Gastroesophageal sphincter (tissue), 4 donors: ENCODE data around the gene CCDC197. TPM values are rescaled to one million over a fixed set of nuclear protein-coding genes. Genes with fewer than 3 reads are reported as not detected.

Experiments
- ATAC-seq: fragments of 150-250 bp; one replicate; pipeline ENCODE4 v1.9.1; 2016; ENCODE audit warnings: mild to moderate bottlenecking, moderate library complexity
- H3K27ac ChIP-seq, 4 donors: fragments of 200-600 bp; sonication (generic) in 3 of 4; 1 replicate in 3 of 4; 2 replicates in 1 of 4; pipeline ENCODE4 v1.5.1; 2016 to 2019
- H3K27me3 ChIP-seq: fragments of 200-600 bp; sonication (generic); one replicate; pipeline ENCODE4 v1.5.1; 2019
- H3K36me3 ChIP-seq, 2 donors: fragments of 200-600 bp; sonication (generic); one replicate each; pipeline ENCODE4 v1.5.1; 2019; ENCODE audit warnings: control low read depth in 1 of 2
- H3K4me1 ChIP-seq, 3 donors: fragments of 200-600 bp; sonication (generic); 1 replicate in 2 of 3; 2 replicates in 1 of 3; pipeline ENCODE4 v1.5.1; 2016 to 2019; ENCODE audit warnings: control low read depth in 2 of 3
- H3K4me3 ChIP-seq, 2 donors: fragments of 200-600 bp; sonication (generic); one replicate each; pipeline ENCODE4 v1.5.1; 2019; ENCODE audit warnings: mild to moderate bottlenecking in 1 of 2, moderate library complexity in 1 of 2
- H3K9me3 ChIP-seq, 3 donors: fragments of 200-600 bp; sonication (generic); one replicate each; pipeline ENCODE4 v1.5.1; 2017 to 2019; ENCODE audit warnings: control low read depth in 2 of 3
- EP300 ChIP-seq: sonication (generic); formaldehyde crosslinking; IDR thresholded peaks from one replicate; pipeline ENCODE4 v1.6.1; 2017; ENCODE audit warnings: antibody characterized with exemption, mild to moderate bottlenecking
- POLR2A ChIP-seq, 2 donors: fragments of 450-650 bp; IDR thresholded peaks; one replicate each; pipeline ENCODE4 v1.6.1; 2017; ENCODE audit warnings: antibody characterized with exemption in 2 of 2, mild to moderate bottlenecking in 2 of 2, moderate library complexity in 1 of 2
- POLR2AphosphoS5 ChIP-seq: sonication (generic); formaldehyde crosslinking; IDR thresholded peaks from one replicate; pipeline ENCODE4 v1.6.1; 2017; ENCODE audit warnings: antibody characterized with exemption
- WGBS, 2 donors: methylation state at CpG; one replicate each; pipeline ENCODE4 v1.1.5; 2018; ENCODE audit warnings: low coverage in 1 of 2; 5-methylcytosine and 5-hydroxymethylcytosine counted together
- total RNA-seq, 4 donors: library from RNA; depleted of rRNA; stranded (reverse); fragments of >200 nt; gene quantifications; one replicate each; pipeline ENCODE4 v1.1.0, GENCODE V29; 2016
- TF ChIP-seq, protein P1 (sequence below), 4 experiments: fragments of 200-600 bp in 2 of 4; fragments of 450-650 bp in 2 of 4; sonication (generic) in 1 of 4; IDR thresholded peaks; one replicate each; pipeline ENCODE4 v1.5.1; 2017 to 2019; ENCODE audit warnings: antibody characterized with exemption in 4 of 4, mild to moderate bottlenecking in 2 of 4, moderate library complexity in 2 of 4

Gene CCDC197
- total RNA-seq, 4 donors from 2014 or later, result not detected

DNA sequence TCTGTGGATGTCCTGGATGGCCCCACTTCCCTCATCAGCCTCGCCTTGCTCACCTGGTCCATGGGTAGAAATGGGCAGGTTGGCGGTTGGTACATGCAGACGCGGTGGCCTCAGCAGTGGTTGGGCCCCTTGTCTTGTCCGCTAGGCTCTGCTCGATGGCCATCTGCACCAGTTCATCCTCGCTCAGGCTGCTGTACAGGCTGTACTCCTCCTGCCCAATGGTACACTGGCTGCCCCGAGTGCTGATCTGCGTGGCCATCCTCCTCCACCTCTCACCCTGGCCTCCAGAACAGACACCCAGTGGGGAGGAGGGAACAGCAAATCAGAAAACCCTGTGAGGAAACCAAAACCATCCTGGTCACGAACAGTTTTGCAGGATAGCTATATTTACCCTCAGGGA, 32.8 kb upstream of the CCDC197 start:
- Histone ChIP-seq H3K9me3 (no peaks in the 10 kb centered on the region), H3K36me3 (no peaks in the 10 kb centered on the region), H3K4me1 (peaks cover 7 to 89% (median 11%) of the 10 kb centered on the region in 3 donors), H3K27ac (peak overlapping the region; percentile 39 to 96 (median 88)), H3K27me3 (no peaks in the 10 kb centered on the region), H3K4me3 (no peak overlapping the region)
- no peak for ATAC-seq
- no peak for TF ChIP-seq EP300
- no peak for TF ChIP-seq POLR2A (IDR thresholded peaks at IDR 0.05)
- TF ChIP-seq POLR2AphosphoS5, result no peak
- TF ChIP-seq, protein P1, sequence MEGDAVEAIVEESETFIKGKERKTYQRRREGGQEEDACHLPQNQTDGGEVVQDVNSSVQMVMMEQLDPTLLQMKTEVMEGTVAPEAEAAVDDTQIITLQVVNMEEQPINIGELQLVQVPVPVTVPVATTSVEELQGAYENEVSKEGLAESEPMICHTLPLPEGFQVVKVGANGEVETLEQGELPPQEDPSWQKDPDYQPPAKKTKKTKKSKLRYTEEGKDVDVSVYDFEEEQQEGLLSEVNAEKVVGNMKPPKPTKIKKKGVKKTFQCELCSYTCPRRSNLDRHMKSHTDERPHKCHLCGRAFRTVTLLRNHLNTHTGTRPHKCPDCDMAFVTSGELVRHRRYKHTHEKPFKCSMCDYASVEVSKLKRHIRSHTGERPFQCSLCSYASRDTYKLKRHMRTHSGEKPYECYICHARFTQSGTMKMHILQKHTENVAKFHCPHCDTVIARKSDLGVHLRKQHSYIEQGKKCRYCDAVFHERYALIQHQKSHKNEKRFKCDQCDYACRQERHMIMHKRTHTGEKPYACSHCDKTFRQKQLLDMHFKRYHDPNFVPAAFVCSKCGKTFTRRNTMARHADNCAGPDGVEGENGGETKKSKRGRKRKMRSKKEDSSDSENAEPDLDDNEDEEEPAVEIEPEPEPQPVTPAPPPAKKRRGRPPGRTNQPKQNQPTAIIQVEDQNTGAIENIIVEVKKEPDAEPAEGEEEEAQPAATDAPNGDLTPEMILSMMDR (IDR thresholded peaks at IDR 0.05), result no peak
- WGBS, 2 donors, result 76 to 82% methylated on average over 7 of the region's 10 CpGs

DNA sequence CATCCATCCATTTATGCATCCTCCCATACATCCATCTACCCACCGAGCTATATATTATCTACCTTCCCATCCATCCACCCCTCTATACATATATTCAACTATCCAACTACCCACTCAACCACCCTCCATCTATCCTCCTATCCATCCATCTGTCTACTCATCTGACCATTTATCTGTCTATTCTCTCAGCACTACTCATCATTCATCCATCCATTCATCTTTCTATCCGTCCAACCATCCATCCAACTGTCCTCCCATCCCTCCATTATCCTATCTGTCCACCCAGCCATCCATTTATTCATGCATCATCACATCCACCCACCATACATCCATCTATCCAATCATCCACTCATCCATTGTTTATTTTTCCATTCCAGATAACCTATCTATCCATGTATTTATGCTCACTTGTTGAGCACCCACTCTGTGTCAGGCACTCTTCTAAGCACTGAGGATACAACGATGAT, 32.2 kb upstream of the CCDC197 start:
- H3K4me3 ChIP-seq, result no peak overlapping the region
- no peaks in the 10 kb centered on the region for H3K27me3 ChIP-seq
- H3K9me3 ChIP-seq, result no peaks in the 10 kb centered on the region
- TF ChIP-seq EP300, result no peak
- peak overlapping the region; percentile 47 to 96 (median 88) for H3K27ac ChIP-seq
- no peaks in the 10 kb centered on the region for H3K36me3 ChIP-seq
- 83 to 88% methylated on average over 3 of the region's 3 CpGs for WGBS, 2 donors
- ATAC-seq, result no peak
- peaks cover 11 to 89% (median 11%) of the 10 kb centered on the region in 3 donors for H3K4me1 ChIP-seq

DNA sequence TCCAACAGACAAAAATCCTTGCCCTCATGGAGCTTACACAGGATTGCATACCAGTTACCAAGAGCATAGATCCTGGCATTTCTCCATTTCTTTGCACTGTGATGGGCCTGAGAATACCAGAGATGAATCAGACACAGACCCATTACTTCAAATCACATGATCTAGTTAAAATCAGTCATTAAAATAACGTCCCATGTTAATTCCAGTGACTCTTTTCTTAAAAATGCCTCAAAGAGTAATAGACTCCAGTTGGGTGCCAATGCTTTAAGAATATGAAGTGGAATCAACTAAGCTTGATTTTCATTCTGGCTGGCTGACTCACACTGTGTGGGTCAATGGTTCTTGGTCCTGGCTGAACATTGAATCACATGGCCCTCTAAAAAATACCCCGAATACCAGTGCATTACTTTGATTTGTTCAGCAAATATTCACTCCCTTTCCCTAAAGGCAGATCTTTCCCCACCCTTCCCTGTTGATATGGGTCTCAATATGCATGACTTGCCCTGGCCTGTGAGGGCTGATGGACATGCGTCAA, 31.7 kb upstream of the CCDC197 start:
- WGBS, 2 donors, result 47 to 52% methylated on average over 3 of the region's 3 CpGs
- Histone ChIP-seq H3K4me1 (peaks cover 11 to 89% (median 12%) of the 10 kb centered on the region in 3 donors), H3K4me3 (no peak overlapping the region), H3K9me3 (no peaks in the 10 kb centered on the region), H3K36me3 (no peaks in the 10 kb centered on the region), H3K27ac (peak overlapping the region; percentile 66 to 96 (median 88)), H3K27me3 (no peaks in the 10 kb centered on the region)
- TF ChIP-seq POLR2AphosphoS5, result peak; percentile 77
- TF ChIP-seq, protein P1 (IDR thresholded peaks at IDR 0.05), result no peak
- TF ChIP-seq POLR2A (IDR thresholded peaks at IDR 0.05), result no peak
- peak; percentile 81 for ATAC-seq

DNA sequence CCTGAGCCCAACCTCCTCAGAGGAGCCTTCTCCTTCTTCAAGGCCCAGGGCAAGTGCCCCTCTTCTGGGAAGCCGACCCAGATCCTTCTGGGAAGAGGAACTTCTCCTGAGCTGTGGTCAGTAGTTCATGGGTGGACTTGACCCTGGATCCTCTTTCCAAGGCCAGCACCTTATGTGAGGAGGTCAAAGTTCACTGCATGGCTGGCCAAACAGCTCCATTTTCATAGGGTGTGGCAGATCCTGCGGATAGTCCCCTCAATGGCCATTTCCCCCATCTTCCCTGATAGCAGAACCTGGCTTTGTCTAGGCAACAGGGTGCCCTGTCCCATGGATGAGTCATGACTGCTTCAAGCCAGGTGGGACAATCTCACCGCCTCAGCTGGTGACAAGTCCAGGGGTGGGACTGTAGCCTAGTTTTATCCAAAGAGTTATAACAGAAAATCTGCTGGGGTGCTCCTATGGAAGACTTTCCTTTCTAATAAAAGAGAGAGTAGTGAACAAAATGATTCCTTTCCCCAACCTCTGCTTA, 31.1 kb upstream of the CCDC197 start:
- WGBS, 2 donors, result 90% methylated on average over 2 of the region's 3 CpGs; no CpG with 5 or more reads in 1 of the 2 donors
- H3K27me3 ChIP-seq, result no peaks in the 10 kb centered on the region
- peak overlapping the region; percentile 66 to 96 (median 88) for H3K27ac ChIP-seq
- no peak for ATAC-seq
- H3K9me3 ChIP-seq, result no peaks in the 10 kb centered on the region
- H3K36me3 ChIP-seq, result no peaks in the 10 kb centered on the region
- peaks cover 11 to 90% (median 12%) of the 10 kb centered on the region in 3 donors for H3K4me1 ChIP-seq
- TF ChIP-seq POLR2A (IDR thresholded peaks at IDR 0.05) (no peak), POLR2AphosphoS5 (no peak), EP300 (no peak)
- TF ChIP-seq, protein P1 (IDR thresholded peaks at IDR 0.05), result no peak
- H3K4me3 ChIP-seq, result no peak overlapping the region

DNA sequence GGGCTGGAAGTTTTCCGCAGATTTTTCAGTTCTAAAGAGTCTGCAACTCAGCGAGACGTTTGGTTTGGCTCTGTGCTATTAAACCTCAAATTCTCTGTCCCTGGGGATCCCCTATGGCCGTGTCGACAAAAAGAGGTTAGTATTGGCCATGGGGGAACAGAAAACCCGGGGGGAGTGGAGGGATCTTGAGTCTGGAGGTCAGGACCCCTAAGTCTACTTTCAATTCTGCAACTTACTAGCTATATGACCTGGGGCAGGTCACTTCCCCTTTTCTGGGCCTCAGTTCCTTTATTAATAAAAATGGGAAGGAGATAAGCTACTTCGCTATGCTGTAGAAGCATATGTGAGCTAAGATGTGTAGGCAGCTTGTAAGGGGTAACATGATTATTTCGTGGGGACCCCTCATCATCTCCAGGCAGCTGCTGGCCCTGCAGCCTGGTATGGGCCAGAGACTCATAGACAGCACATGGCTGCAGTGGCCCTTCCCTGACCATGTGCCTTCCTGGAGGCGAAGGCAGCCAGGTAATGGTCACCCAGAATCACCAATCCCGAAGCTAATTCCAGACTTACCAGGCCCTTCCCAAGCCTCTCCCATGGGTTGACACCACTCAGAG, 29.4 kb upstream of the CCDC197 start:
- H3K9me3 ChIP-seq, result no peaks in the 10 kb centered on the region
- 73 to 80% methylated on average over 7 of the region's 10 CpGs for WGBS, 2 donors
- H3K4me1 ChIP-seq, result peaks cover 8 to 99% (median 11%) of the 10 kb centered on the region in 3 donors
- no peak for ATAC-seq
- no peaks in the 10 kb centered on the region for H3K36me3 ChIP-seq
- TF ChIP-seq EP300 (no peak), POLR2AphosphoS5 (no peak), POLR2A (IDR thresholded peaks at IDR 0.05) (no peak)
- TF ChIP-seq, protein P1 (IDR thresholded peaks at IDR 0.05), result no peak
- no peaks in the 10 kb centered on the region for H3K27me3 ChIP-seq
- peak overlapping the region in 3 of 4 donors; percentile 87 to 96 (median 89) for H3K27ac ChIP-seq
- H3K4me3 ChIP-seq, result no peak overlapping the region
